NCI-H69 (cell line): ENCODE results near the gene AIFM1.

Experiments
- DNase-seq: peaks from one replicate; lab custom pipeline; 2025; lab: John Stamatoyannopoulos, UW

The AIFM1 gene

DNA sequence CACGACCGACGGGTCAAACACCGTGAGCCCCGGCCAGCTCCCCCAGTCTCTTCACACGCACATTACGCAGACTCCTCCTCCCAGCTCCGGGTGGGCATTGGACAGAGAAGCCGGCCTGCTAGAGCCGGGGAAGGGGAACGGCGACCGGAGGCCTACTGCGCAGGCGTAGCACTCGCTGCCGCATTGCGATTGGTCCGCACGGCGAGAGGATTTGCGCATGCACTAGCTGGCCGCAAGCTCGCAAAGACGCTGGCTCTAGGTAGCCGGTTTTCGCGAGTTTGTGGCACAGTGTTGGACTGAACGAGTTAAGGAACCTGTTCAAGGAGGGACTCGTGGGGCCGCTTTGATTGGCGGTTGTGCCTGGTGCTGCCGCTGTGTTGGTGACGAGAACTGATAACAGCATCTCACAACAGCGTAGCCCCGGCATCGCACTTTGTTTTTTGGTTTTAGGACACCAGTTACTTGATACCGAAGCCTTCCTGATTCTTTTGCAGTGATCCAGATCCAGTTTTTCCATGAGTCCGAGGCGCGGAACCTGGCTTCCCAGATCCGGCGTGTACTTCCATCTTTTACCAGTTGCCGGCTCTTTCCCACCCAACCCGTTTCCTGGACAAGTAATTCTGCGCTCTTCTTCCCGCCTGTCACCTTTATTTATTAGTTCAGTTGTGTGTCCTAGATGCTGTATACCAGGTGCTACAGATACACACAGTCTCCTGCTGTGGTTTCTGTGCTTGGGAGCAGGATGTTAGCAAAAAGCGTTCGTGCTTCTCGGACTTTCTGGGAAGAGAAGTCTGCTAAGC lies at the start of gene AIFM1:
Gene AIFM1, minus strand, starts transcription at position 139 of the 800 bp plus-strand sequence. CDS start 185 bp downstream, outside the sequence.
- peak; percentile 96 for DNase-seq

GRCh38 chrX:130213376-130213775 lies 47.7 kb upstream of the AIFM1 start:
- DNase-seq = no peak

DNA sequence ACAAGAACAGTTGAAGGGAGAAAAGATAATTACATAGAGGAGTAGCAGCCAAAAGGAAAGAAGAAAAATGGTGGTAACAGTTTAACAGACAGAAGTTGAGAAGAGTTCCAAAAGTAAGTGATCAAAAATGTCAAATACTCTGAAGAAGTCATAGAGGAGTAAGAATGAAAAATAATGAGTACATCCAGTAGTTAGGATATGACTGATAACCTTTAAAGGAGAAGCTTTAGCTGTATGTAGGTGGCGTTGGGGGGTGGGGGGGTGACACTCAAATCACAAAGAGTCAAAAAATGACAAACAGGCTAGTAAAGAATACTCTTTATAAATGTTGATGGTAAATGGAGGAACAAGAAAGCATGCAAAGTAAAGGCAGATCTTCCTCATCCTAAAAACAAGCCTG lies 46.7 kb upstream of the AIFM1 start:
- DNase-seq = no peak

DNA sequence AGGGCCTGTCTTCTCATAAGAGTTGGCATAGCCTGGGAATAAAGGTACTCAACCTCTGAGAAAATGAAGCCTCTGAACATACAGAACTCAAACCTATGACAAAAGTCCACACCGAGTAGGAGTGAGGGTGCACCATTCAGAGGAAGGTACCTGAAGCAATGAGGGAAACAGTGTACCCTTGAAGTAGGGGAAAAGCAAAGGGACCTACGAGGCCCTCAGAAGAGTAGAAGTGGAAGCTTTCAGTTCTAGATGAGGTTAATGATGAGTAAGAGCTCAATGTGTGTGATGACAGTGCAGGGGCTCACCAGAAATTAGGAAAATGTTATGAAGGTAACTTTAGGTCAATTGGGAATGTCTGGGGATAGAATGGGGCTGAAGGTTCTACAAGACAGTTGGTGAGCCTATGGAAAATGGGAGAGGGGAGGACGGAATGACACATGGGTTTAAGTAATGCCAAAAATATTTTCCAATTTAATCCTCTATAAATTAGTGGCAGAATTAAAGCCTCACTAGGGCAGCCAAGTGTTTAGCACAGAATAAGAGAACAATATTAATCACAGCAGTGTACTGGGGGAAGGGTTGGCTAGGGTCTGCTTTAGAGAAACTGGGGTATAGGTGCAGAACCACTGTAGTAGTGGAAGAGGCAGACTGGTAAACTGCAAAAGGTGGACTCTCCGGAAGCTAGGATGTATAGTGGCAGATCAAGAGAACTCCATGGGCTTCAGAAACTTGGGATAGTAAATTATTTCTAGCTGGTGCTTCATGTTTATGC lies 46.0 kb upstream of the AIFM1 start:
- DNase-seq = no peak

DNA sequence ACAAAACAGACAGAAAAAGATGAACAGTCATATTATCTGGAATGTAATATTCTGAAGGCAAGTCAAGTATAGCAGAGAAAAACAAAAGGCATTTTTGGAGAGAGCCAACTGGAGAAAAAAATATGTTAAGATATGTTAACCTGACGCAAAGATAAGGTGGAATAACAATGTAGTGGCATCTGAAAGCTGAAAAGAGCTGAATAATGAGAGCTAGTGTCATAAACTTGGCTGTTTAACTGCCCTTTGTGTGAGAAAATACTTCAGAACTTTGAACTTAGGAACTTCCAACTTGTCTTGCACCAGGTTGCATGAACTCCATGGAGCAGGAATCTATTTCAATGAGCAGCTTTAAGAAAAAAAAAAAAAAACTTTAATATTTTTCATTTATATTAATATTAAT lies 39.0 kb upstream of the AIFM1 start:
- no peak for DNase-seq

GRCh38 chrX:130197464-130197863 lies 31.8 kb upstream of the AIFM1 start:
- DNase-seq = no peak

DNA sequence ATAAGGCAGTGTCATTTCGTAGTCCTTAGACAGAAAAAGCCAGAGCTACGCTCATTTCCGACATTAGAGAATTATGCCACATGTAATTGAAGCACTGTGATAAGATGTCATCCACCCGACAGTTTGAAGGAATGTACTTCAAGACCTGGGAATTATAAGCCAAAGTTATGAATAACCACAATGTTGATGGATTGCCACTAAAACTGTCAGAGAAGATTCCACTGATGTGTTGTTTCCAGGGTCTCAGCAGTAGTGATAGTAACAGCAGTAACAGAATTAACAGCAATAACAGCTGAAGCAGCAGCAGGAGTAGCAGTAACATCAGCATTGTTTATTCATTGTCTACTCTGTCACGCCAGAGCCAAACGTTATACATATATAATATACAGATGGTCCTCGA lies 30.8 kb upstream of the AIFM1 start:
- DNase-seq = no peak

DNA sequence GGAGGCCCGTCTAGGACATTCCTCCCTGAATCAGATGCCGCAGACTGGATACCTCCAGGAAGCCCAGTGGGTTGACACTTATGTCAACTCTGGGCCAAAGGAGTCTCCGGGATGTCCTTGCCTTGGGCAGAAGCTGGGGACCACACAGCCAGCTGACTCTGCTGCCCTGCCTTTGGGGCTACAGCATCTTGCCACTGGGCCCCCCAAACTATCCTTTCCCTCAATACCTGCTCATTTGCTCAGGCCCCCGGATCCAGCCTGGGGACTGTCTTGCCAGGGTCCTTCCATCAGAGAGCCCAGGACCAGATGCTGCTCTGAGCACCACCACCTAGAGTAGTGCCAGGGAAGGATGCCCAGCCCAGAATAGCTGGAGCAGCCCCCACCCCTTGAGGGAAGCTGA lies 25.2 kb upstream of the AIFM1 start:
- DNase-seq = no peak

- DNase-seq = no peak
Observed at GRCh38 chrX:130186651-130187050, 21.0 kb upstream of the AIFM1 start.

DNA sequence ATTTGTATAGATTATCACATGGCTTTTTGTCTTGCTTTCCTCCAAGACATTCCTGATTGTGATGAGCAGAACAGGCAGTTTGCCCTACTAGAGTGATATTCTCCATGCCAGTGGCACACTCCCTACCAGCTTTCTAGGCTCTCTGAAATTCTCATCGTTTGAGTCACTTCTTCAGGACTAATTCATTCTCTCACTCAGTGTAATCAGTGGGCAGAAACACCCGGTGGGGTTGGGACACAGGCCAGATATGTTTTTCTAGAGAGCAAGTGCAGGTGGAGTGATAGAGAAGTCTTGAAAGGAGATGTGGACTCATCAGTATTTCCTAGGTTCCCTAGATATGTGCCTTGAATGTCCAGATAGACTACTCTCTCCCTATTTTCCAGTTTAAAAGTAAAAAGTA lies 19.2 kb upstream of the AIFM1 start:
- no peak for DNase-seq

DNA sequence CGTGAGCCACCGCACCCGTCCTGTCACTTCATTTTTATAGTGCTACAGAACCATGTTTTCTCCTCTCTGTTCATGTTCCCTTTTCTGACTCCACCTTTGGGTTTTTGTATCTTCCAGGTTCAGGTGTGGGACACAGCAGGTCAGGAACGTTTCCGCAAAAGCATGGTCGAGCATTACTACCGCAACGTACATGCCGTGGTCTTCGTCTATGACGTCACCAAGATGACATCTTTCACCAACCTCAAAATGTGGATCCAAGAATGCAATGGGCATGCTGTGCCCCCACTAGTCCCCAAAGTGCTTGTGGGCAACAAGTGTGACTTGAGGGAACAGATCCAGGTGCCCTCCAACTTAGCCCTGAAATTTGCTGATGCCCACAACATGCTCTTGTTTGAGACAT lies 18.5 kb upstream of the AIFM1 start:
- DNase-seq = no peak

GRCh38 chrX:130179579-130180215 lies 14.1 kb upstream of the AIFM1 start:
- DNase-seq = peak; percentile 50

DNA sequence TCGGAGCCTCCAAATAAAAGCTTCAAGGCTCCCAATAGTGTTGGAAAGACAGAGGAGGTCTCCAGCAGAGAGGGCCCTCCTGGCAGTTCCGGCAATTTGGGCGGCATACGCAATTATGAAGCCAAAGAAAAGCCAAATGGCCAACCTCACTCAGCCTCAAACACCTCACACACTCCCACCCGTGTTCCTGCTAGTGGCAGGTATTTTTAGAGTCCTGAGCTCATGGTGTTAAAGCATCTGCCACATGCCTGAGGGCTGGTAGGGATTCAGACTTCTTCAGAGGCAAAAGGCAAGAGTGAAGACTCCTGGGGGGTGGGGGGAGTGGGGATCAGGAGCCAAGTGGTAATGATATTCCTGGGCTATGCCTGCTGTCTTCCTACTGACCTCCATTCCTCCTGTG lies 13.5 kb upstream of the AIFM1 start:
- peak; percentile 58 for DNase-seq

DNA sequence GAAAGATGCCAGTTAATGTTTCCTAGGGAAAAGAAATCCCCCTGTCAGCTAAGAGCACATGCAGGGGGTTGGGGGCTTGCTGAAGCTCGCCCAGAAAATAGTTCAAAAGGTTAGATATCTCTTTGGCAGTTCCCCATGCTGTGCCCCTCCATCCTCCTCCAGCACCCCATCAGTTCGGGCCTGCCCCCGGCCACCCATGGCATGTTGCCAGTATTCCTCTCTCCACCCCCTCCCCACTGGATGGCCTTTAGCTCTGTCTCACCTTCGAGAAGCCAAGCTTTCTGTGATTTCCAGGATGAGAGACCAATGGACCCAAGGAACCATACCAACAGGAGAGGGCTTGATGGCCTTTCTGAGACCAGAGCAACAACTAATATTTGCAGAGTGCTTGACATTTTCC lies 11.3 kb upstream of the AIFM1 start:
- DNase-seq = no peak

DNA sequence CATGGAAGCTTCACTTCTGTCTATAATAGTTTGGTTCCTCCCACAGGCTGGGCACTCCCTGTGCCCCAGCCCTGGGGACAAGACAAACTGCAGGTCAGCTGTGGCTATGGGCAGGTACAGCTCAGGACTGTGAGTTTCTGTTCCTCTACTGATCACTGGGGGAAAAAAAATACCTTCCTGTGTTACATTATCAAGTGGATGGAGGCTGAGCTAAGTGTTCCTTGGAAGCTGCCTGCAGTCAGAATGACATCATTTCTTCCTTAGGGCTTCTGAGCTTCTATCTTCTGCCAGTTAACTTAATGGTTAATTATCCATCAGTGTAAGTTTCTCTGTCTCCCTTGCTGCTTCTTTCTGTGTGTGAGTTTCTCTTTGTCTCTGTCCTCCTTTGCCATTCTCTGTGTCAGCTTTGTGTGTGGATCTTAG lies 10.7 kb upstream of the AIFM1 start:
- DNase-seq = no peak

DNA sequence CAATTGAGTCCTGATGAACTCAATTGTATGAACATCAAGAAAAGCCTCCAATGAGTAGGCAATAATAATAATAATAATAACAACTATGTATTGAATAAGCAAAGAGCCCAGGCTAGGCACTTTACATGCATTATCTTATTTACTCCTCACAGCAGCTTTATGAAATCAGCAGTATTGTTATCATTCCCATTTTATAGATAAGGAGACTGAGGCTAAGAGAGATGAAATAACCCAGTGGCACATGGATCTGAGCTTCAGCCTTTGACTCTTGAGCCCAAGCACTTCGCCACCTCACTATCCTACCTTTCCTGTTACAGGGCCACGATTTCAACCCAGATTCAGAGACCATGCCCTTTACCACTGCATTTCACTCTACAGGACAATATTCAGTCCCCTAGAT lies 9.3 kb upstream of the AIFM1 start:
- DNase-seq = no peak

GRCh38 chrX:130174045-130174704 lies 8.5 kb upstream of the AIFM1 start:
- no peak for DNase-seq

DNA sequence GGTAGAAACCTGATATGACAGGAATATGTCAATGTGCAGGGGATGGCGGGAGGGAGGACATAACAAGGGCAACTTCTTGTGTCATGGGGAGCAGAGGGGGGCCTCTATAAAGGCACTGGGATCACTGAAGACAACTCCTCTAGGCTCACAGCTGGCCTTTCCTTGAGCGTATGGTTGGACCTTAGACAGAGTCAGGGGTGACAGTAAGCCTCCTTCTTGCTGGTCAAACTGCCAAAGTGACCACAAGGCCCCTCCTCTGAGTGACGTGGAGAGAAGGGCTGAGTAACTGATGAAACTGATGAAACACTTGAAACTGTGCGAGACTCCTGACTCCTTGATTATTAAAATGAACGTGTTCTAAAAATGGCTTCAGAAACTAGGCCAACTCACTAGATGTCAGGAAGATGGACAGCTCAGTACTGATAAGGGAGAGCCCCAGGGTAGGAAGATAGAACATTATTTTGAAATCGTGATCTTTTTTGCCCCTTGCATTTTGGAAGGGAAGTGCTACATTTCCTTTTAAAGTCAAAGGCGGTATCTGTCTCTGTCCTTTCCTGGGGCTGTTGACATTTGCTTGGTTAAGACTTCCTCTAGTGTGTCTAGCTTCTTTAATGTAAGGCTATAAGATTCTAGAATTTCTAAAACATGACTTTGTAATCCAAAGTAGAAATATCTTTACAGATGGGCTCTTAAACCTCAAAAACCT lies 7.7 kb upstream of the AIFM1 start:
- DNase-seq = no peak

- peak; percentile 20 for DNase-seq
Observed at GRCh38 chrX:130172127-130172845, 6.6 kb upstream of the AIFM1 start.

DNA sequence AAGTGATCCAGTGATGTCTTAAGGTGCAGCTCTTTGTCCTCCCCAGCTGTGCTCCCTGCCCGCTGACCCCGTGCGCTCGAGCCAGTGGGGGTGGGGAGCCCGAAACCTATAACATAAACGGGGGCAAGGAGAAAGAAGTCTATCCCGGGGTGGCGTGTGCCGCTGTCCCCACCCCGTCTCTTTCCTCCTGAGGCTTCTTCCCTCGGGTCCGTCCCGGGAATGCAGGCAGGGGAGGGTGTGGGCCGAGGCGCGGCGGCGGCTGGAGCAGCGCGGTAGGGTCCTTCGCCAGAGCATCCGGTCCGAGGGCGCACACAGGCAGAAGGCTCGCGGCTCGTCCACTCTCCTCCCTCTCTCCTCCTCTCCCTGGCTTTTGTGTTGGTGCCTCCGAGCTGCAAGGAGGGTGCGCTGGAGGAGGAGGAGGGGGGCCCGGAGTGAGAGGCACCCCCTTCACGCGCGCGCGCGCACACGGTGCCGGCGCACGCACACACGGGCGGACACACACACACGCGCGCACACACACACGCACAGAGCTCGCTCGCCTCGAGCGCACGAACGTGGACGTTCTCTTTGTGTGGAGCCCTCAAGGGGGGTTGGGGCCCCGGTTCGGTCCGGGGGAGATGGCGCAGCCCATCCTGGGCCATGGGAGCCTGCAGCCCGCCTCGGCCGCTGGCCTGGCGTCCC lies 5.9 kb upstream of the AIFM1 start, which contains the start of gene RAB33A:
Gene RAB33A, plus strand, starts transcription at position 517 of the 681 bp plus-strand sequence. Its CDS starts 101 bp downstream, at position 618.
- DNase-seq = peak; percentile 66
